Adrenal gland (tissue), 12 donors: ENCODE measurements around the gene IER3IP1. TPM values are rescaled to one million over a fixed set of nuclear protein-coding genes. Genes with fewer than 3 reads are reported as not detected.

Source experiments
- DNase-seq, 7 donors: peaks; one replicate each; pipeline ENCODE4 v3.0.0-alpha.2; 2019 to 2020
- H3K27ac ChIP-seq, 5 donors: fragments of 200-600 bp; sonication (generic) in 4 of 5; 1 replicate in 3 of 5; 2 replicates in 2 of 5; pipeline versions ENCODE4 v1.5.1 to v1.8.0; 2016 to 2020; ENCODE audit warnings: mild to moderate bottlenecking in 1 of 5
- H3K27me3 ChIP-seq: fragments of 200-600 bp; 2 replicates; pipeline ENCODE4 v1.8.0; 2021
- H3K36me3 ChIP-seq, 2 donors: fragments of 200-600 bp; replicated peaks in 1 of 2; 1 replicate in 1 of 2; 2 replicates in 1 of 2; pipeline versions ENCODE4 v1.5.1 to v1.8.0; 2018 to 2022
- H3K4me1 ChIP-seq, 2 donors: fragments of 200-600 bp; replicated peaks in 1 of 2; 1 replicate in 1 of 2; 2 replicates in 1 of 2; pipeline versions ENCODE4 v1.5.1 to v1.8.0; 2018 to 2021
- H3K4me3 ChIP-seq, 4 donors: fragments of 200-600 bp; sonication (generic) in 3 of 4; one replicate each; pipeline ENCODE4 v1.5.1; 2016 to 2018
- H3K9me3 ChIP-seq, 3 donors: fragments of 200-600 bp; sonication (generic) in 1 of 3; replicated peaks in 1 of 3; 1 replicate in 2 of 3; 2 replicates in 1 of 3; pipeline versions ENCODE4 v1.5.1 to v1.8.0; 2016 to 2021
- CTCF ChIP-seq, 6 experiments: fragments of 450-650 bp in 4 of 6; fragments of 200-600 bp in 2 of 6; sonication (generic) in 1 of 6; IDR thresholded peaks; 1 replicate in 5 of 6; 2 replicates in 1 of 6; pipeline versions ENCODE4 v1.5.1 to v1.8.0; 2016 to 2021; ENCODE audit warnings: antibody characterized with exemption in 6 of 6, mild to moderate bottlenecking in 2 of 6, moderate library complexity in 1 of 6
- POLR2A ChIP-seq, 2 donors: fragments of 450-650 bp; IDR thresholded peaks; one replicate each; pipeline ENCODE4 v1.6.1; 2017; ENCODE audit warnings: antibody characterized with exemption in 2 of 2, mild to moderate bottlenecking in 2 of 2, moderate library complexity in 1 of 2
- WGBS, 4 donors: extraction: QIAGEN DNeasy Blood & Tissue Kit in 2 of 4; methylation state at CpG; one replicate each; pipeline versions ENCODE4 v1.1.5 to v1.1.7; 2013 to 2017; 5-methylcytosine and 5-hydroxymethylcytosine counted together
- intact Hi-C, 2 donors: fragments of 100-400 bp; cut with DNase I; formaldehyde crosslinking; loops; one replicate each; pipeline versions ENCODE4 v1.14.1 to v1.15.0; 2022 to 2023
- polyA plus RNA-seq, 3 donors: library from polyadenylated mRNA; stranded (reverse); fragments of 200-250 nt in 2 of 3; fragments of 350-450 nt in 1 of 3; fragmentation: Illumina TruSeq in 1 of 3; extraction: RNeasy Lipid Tissue Mini Kit (QIAGEN cat#74804) in 1 of 3; gene quantifications; one replicate each; pipeline ENCODE4 v1.2.3, GENCODE V29; 2013 to 2014
- total RNA-seq, 9 donors: library from RNA; depleted of rRNA in 4 of 9; stranded (reverse); fragments of >200 nt in 4 of 9; fragments of 120-200 nt in 1 of 9; fragmentation: NEBNext Ultra II Directional in 1 of 9; extraction: Animal tissue kit (Norgen Biotek cat#: 25700) in 1 of 9; gene quantifications; one replicate each; pipeline versions ENCODE4 v1.1.0 to v1.2.4, GENCODE V29; 2013 to 2023
- donor health status: healthy with polysubstance abuse.
- donor health status: Bipolar disorder and iron deficiency.
- donor health status: DM: yes; HTN: yes; CAD: no.
- donor health status: DM: no; HTN: no; CAD: no.
- donor health status: DM: no; HTN: no; CAD: no.
- donor health status: DM: yes; HTN: yes; CAD: no.

Gene IER3IP1
- total and polyA plus RNA-seq, 12 donors, result 5.7 to 34.5 (median 12.9) TPM

- intact Hi-C loops, result no loop called here
- Histone ChIP-seq H3K27ac (no peak overlapping the region), H3K4me1 (peaks cover 0 to 7% of the 10 kb centered on the region in 2 donors), H3K27me3 (no peaks in the 10 kb centered on the region), H3K9me3 (no peaks in the 10 kb centered on the region), H3K36me3 (no peaks in the 10 kb centered on the region), H3K4me3 (no peak overlapping the region)
- no peak for TF ChIP-seq POLR2A (IDR thresholded peaks at IDR 0.05)
- no peak for TF ChIP-seq CTCF (IDR thresholded peaks at IDR 0.05)
- 46 to 59% (median 56%) methylated on average over 4 of the region's 4 CpGs for WGBS, 4 donors
- DNase-seq, result no peak
Measured at GRCh38 chr18:47179520-47179919, 3.4 kb upstream of the IER3IP1 start.

- no peak for TF ChIP-seq CTCF (IDR thresholded peaks at IDR 0.05)
- no peak for TF ChIP-seq POLR2A (IDR thresholded peaks at IDR 0.05)
- H3K36me3 ChIP-seq, result no peaks in the 10 kb centered on the region
- 4 to 8% (median 5%) methylated on average over 24 of the region's 24 CpGs for WGBS, 4 donors
- H3K27me3 ChIP-seq, result no peaks in the 10 kb centered on the region
- H3K4me1 ChIP-seq, result peaks cover 0 to 16% of the 10 kb centered on the region in 2 donors
- peak in 5 of 7 donors; percentile 20 to 59 (median 29) for DNase-seq
- intact Hi-C loops, result no loop called here
- H3K27ac ChIP-seq, result peak overlapping the region in 4 of 5 donors; percentile 60 to 88 (median 82)
- H3K9me3 ChIP-seq, result no peaks in the 10 kb centered on the region
- peak overlapping the region; percentile 88 to 96 (median 92) for H3K4me3 ChIP-seq
Measured at GRCh38 chr18:47175283-47175897, 774 bp downstream of the IER3IP1 start.

GRCh38 chr18:47174545-47175116 is 1.5 kb downstream of the IER3IP1 start:
- no peak for DNase-seq
- Histone ChIP-seq H3K4me1 (peaks cover 0 to 16% of the 10 kb centered on the region in 2 donors), H3K36me3 (no peaks in the 10 kb centered on the region), H3K4me3 (peak overlapping the region in 1 of 4 donors; percentile 88), H3K9me3 (no peaks in the 10 kb centered on the region), H3K27me3 (no peaks in the 10 kb centered on the region), H3K27ac (no peak overlapping the region)
- TF ChIP-seq CTCF (IDR thresholded peaks at IDR 0.05) (no peak), POLR2A (IDR thresholded peaks at IDR 0.05) (no peak)
- WGBS, 4 donors, result 82 to 89% (median 85%) methylated on average over 13 of the region's 13 CpGs
- intact Hi-C loops, result no loop called here

GRCh38 chr18:47172476-47172875 is 3.7 kb downstream of the IER3IP1 start:
- Histone ChIP-seq H3K27me3 (no peaks in the 10 kb centered on the region), H3K36me3 (no peaks in the 10 kb centered on the region), H3K4me3 (no peak overlapping the region), H3K9me3 (no peaks in the 10 kb centered on the region), H3K27ac (no peak overlapping the region), H3K4me1 (peaks cover 0 to 16% of the 10 kb centered on the region in 2 donors)
- no peak for TF ChIP-seq CTCF (IDR thresholded peaks at IDR 0.05)
- no peak for TF ChIP-seq POLR2A (IDR thresholded peaks at IDR 0.05)
- no peak for DNase-seq
- intact Hi-C loops, result no loop called here
- 80 to 92% (median 85%) methylated on average over 2 of the region's 2 CpGs for WGBS, 4 donors
